ENCODE data around the gene PAFAH1B2.
"Not testable (repeated sequence)": the region's sequence is repeated elsewhere in the genome, so short reads cannot be mapped to it uniquely, and the experiment has no call there.

The PAFAH1B2 gene

GRCh38 chr11:117203069-117203407, 59.0 kb downstream of the PAFAH1B2 start:
- DNase-seq (ENCODE audit: low read depth) = no peak

GRCh38 chr11:117204283-117205080, 60.4 kb downstream of the PAFAH1B2 start:
- DNase-seq (ENCODE audit: low read depth) = no peak

GRCh38 chr11:117205211-117205818, 61.2 kb downstream of the PAFAH1B2 start:
- no peak for DNase-seq (ENCODE audit: low read depth)

- not testable (repeated sequence) for DNase-seq (ENCODE audit: low read depth)
Observed at GRCh38 chr11:117206111-117206510, 62.0 kb downstream of the PAFAH1B2 start.

GRCh38 chr11:117206859-117207258, 62.8 kb downstream of the PAFAH1B2 start:
- not testable (repeated sequence) for DNase-seq (ENCODE audit: low read depth)

GRCh38 chr11:117207481-117207880, 63.4 kb downstream of the PAFAH1B2 start:
- not testable (repeated sequence) for DNase-seq (ENCODE audit: low read depth)

- DNase-seq (ENCODE audit: low read depth) = not testable (repeated sequence)
Observed at GRCh38 chr11:117208710-117209109, 64.6 kb downstream of the PAFAH1B2 start.

- not testable (repeated sequence) for DNase-seq (ENCODE audit: low read depth)
Observed at GRCh38 chr11:117209351-117210125, 65.5 kb downstream of the PAFAH1B2 start.

GRCh38 chr11:117210620-117211019, 66.5 kb downstream of the PAFAH1B2 start:
- no peak for DNase-seq (ENCODE audit: low read depth)

- no peak for DNase-seq (ENCODE audit: low read depth)
Observed at GRCh38 chr11:117212697-117213355, 68.7 kb downstream of the PAFAH1B2 start.

- DNase-seq (ENCODE audit: low read depth) = no peak
Observed at GRCh38 chr11:117214404-117215110, 70.5 kb downstream of the PAFAH1B2 start.

GRCh38 chr11:117217141-117218084, 73.3 kb downstream of the PAFAH1B2 start:
- DNase-seq (ENCODE audit: low read depth) = no peak

- DNase-seq (ENCODE audit: low read depth) = no peak
Observed at GRCh38 chr11:117218133-117218915, 74.2 kb downstream of the PAFAH1B2 start.

GRCh38 chr11:117219001-117219400, 74.9 kb downstream of the PAFAH1B2 start:
- no peak for DNase-seq (ENCODE audit: low read depth)

GRCh38 chr11:117219455-117219854, 75.4 kb downstream of the PAFAH1B2 start:
- no peak for DNase-seq (ENCODE audit: low read depth)

- DNase-seq (ENCODE audit: low read depth) = no peak
Observed at GRCh38 chr11:117219995-117220394, 75.9 kb downstream of the PAFAH1B2 start.

- no peak for DNase-seq (ENCODE audit: low read depth)
Observed at GRCh38 chr11:117220568-117220967, 76.5 kb downstream of the PAFAH1B2 start.

GRCh38 chr11:117220999-117221774, 77.1 kb downstream of the PAFAH1B2 start:
- no peak for DNase-seq (ENCODE audit: low read depth)
